RWPE2 (cell line): ENCODE data around the gene ENGASE.
A peak's percentile ranks its signal among the peaks of the same experiment; 100 is the strongest.

ENCODE experiments used
- ATAC-seq: fragments of 200-7000 bp; cut with Tn5 transposase; 3 replicates; pipeline ENCODE4 v1.9.1; 2021; ENCODE audit warnings: low read depth
- DNase-seq: peaks from one replicate; pipeline ENCODE4 v3.0.0-alpha.2; 2020; ENCODE audit warnings: low spot score
- H3K27ac ChIP-seq: fragments of 450-650 bp; 2 replicates; pipeline ENCODE4 v1.5.1; 2017; ENCODE audit warnings: mild to moderate bottlenecking; ENCODE audit not compliant: poor library complexity, severe bottlenecking
- H3K27me3 ChIP-seq: fragments of 250-450 bp; sonication (Bioruptor Pico); 2 replicates; pipeline ENCODE4 v1.5.1; 2021; ENCODE audit warnings: mild to moderate bottlenecking, moderate library complexity; ENCODE audit not compliant: insufficient read depth, poor library complexity, severe bottlenecking
- H3K36me3 ChIP-seq: fragments of 250-450 bp; sonication (Bioruptor Pico); 2 replicates; pipeline ENCODE4 v1.5.1; 2020; ENCODE audit warnings: low read depth, mild to moderate bottlenecking, moderate library complexity
- H3K4me1 ChIP-seq: fragments of 250-450 bp; sonication (Bioruptor Pico); 2 replicates; pipeline ENCODE4 v1.5.1; 2021; ENCODE audit warnings: mild to moderate bottlenecking, moderate library complexity; ENCODE audit not compliant: insufficient read depth, poor library complexity, severe bottlenecking
- H3K4me3 ChIP-seq: fragments of 250-450 bp; sonication (Bioruptor Pico); 2 replicates; pipeline ENCODE4 v1.5.1; 2021; ENCODE audit warnings: mild to moderate bottlenecking, moderate library complexity; ENCODE audit not compliant: severe bottlenecking
- H3K9me3 ChIP-seq: fragments of 250-450 bp; sonication (Bioruptor Pico); 2 replicates; pipeline ENCODE4 v1.5.1; 2021; ENCODE audit warnings: mild to moderate bottlenecking, moderate library complexity; ENCODE audit not compliant: severe bottlenecking
- TF ChIP-seq, protein P1 (sequence below): fragments of 450-650 bp; IDR thresholded peaks from one replicate; pipeline ENCODE4 v1.5.1; 2017; ENCODE audit warnings: mild to moderate bottlenecking, moderate library complexity; ENCODE audit not compliant: poor library complexity, severe bottlenecking

The ENGASE gene

DNA sequence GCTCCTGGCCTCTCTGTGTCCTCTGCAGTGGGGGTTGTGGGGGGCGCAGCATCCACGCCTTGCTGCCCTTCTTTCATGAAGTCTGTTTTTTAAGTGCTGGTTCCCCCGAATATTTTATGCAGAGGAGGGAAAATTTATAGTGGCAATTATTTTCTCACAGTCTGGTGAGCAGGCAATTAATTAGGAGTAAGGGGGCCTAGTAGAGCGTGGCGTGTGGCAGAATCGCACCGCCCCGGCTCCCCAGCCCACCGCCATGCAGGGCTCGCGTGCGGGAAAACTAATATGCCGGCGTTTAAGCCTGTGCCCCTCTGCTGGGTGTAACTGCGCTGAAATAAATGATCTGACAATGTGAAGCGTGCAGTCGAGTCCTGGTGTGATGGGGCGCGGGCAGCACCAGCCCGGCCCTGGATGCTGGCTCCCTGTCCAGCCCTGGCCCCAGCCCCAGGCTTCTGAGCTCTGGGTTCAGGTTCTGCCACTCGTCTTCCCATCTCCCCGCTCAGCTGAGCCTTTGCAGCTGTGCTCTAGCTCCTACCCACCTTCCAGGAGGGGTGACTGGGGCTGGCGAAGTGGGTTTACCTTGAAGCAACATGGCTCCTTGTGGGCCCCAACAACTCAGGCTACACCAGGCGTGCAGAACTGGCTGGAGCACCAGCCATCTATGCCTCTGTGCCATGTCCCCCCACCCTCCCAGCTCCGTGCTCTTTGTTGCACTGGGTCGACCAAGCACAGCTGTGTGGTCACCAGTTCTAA, 13.8 kb downstream of the ENGASE start:
- Histone ChIP-seq H3K9me3 (no peaks in the 10 kb centered on the region), H3K4me3 (no peak overlapping the region), H3K4me1 (no peaks in the 10 kb centered on the region), H3K27ac (no peak overlapping the region), H3K36me3 (peaks cover 4% of the 10 kb centered on the region; the same call in 1 of the 2 replicates), H3K27me3 (no peaks in the 10 kb centered on the region)
- TF ChIP-seq, protein P1, sequence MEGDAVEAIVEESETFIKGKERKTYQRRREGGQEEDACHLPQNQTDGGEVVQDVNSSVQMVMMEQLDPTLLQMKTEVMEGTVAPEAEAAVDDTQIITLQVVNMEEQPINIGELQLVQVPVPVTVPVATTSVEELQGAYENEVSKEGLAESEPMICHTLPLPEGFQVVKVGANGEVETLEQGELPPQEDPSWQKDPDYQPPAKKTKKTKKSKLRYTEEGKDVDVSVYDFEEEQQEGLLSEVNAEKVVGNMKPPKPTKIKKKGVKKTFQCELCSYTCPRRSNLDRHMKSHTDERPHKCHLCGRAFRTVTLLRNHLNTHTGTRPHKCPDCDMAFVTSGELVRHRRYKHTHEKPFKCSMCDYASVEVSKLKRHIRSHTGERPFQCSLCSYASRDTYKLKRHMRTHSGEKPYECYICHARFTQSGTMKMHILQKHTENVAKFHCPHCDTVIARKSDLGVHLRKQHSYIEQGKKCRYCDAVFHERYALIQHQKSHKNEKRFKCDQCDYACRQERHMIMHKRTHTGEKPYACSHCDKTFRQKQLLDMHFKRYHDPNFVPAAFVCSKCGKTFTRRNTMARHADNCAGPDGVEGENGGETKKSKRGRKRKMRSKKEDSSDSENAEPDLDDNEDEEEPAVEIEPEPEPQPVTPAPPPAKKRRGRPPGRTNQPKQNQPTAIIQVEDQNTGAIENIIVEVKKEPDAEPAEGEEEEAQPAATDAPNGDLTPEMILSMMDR, result no peak
- DNase-seq (no peak), ATAC-seq (no peak)

DNA sequence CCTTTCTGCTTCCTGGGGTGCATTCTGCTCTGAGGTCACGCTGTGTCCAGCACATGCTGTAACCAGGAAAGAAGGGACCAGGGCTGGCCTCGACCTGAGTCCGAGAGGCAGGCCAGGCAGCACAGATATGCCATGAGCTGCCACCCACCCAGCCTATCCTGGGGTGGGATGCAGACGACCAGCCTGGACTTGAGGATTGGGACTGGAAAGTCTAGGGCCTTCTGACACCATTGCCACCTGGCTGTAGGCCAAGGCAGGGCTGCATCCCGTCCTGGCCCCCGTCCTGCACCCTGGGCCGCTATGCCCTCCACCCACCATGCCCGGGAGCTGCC, 14.3 kb downstream of the ENGASE start:
- H3K4me1 ChIP-seq, result no peaks in the 10 kb centered on the region
- no peak overlapping the region for H3K27ac ChIP-seq
- no peaks in the 10 kb centered on the region for H3K27me3 ChIP-seq
- TF ChIP-seq, protein P1, result no peak
- H3K9me3 ChIP-seq, result no peaks in the 10 kb centered on the region
- no peak overlapping the region for H3K4me3 ChIP-seq
- DNase-seq (no peak), ATAC-seq (no peak)
- no peaks in the 10 kb centered on the region for H3K36me3 ChIP-seq

DNA sequence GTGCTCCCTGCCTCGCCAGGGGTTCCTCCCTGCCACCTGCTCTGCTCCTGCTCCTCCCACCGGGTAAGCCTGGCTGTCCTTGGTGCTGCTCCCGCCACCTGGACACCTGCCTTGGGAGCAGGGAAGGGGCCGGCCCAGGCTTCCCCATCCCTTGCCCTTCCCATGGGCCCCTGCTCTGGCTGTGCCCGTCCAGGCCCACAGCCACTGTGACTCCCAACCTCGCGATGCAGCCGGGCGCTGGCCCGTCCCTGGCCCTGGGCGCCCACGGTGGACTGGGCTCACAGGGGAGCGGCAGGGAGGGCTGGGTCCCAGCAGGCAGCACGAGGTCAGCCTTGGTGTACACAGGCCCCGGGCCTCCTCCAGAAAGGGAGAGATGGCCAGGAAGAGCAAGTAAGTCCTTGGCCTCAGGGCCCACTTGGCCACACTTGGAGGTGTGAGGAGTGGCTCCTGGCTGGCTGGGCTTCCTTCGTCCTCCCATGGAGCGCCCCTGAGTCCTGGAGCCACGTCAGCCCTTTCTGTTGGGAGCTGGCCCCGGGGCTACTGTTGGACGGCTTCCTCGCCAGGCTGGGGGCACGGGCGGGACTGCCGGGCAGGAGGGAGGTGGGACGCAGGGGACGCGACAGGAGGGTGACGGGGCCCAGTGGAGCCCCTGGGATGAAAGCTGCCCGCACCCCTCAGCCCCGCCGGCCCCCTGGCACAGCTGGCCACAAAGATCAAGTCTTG, 15.3 kb downstream of the ENGASE start:
- Histone ChIP-seq H3K4me3 (no peak overlapping the region), H3K9me3 (no peaks in the 10 kb centered on the region), H3K36me3 (no peaks in the 10 kb centered on the region), H3K27me3 (no peaks in the 10 kb centered on the region), H3K27ac (no peak overlapping the region), H3K4me1 (no peaks in the 10 kb centered on the region)
- ATAC-seq (peak; percentile 24; the same call in 2 of the 3 replicates), DNase-seq (no peak)
- TF ChIP-seq, protein P1, result no peak

DNA sequence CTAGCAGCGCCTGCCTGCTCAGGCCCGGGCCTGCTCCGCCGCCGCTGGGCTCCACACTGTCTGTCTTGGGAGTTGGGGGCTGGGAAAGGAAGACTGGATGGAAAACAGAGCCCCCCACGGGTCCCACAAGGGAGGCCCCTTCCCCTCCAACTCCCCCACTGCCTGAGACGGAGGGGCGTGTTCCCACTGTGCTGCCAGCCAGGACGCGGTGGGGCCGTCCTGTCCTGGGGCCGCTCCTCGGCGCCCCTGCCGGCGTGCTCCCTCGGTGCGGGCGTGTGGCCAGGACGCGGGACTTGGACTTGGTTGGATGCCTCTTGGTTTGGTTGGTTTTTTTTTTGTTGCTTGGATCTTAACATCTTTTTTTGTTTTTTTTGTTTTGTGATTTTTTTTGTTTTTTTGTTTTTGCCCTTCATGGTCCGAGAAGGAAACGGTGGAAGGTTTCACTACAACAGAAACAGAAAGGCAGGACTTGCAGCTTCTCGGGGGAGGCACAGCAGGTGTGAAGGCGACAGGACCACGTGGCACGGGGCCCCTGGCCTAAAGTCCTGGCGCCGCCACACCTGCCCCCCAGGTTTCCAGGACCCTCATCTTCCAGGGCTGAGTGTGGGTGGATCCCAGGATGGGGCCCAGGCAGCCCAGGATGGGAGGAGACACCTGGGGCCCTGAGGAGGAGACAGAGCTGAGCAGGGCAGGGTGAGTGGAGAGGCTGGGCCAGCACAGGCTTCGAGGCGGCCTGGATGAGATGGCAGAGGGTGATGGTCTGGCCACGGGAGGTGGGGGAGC, 16.0 kb downstream of the ENGASE start:
- DNase-seq (no peak), ATAC-seq (peak; percentile 38; the same call in 2 of the 3 replicates)
- no peaks in the 10 kb centered on the region for H3K27me3 ChIP-seq
- TF ChIP-seq, protein P1, result peak; percentile 41
- H3K27ac ChIP-seq, result no peak overlapping the region
- H3K36me3 ChIP-seq, result no peaks in the 10 kb centered on the region
- no peak overlapping the region for H3K4me3 ChIP-seq
- H3K4me1 ChIP-seq, result no peaks in the 10 kb centered on the region
- no peaks in the 10 kb centered on the region for H3K9me3 ChIP-seq
